ENCODE data around the gene RPRD1B. TPM values are rescaled to one million over a fixed set of nuclear protein-coding genes. Genes with fewer than 3 reads are reported as not detected.

The RPRD1B gene
- total RNA-seq, 1 donor from 2014 or later, result 17.5 TPM

DNA sequence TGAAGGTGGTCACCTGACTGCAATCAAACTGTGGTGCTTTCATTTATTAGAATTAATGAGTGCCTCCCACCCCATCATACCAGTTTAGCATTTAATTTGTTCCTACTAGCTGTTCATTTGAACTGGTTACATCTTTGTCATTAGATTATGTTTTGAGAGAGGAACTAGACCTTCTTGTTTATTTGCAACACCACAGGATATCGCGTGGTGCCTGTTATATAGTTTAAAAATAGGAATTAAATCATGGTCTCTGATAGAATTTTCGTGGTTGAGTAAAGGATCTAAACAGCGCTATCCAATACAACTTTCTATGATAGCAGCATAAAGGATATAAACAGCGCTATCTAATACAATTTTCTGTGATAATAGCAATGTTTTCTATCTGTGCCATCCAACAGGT is 2.8 kb downstream of the RPRD1B start:
- DNase-seq (ENCODE audit: low read depth in 2 of 2), result no peak

DNA sequence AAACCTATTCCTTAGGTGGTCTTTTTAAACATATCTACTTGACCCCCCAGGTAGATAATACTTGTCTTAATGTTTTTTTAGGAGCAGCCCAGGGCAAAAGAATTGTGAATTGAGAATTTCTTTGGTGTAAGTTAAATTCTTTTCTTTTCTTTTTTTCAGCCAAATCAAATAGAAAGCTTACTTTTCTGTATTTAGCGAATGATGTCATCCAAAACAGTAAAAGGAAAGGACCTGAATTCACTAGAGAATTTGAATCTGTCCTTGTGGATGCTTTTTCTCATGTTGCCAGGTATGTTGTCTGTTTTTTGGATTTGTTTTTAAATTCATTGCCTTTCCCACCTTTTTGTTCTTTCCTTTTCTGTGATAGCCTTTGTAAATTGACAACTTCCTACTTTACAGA is 6.7 kb downstream of the RPRD1B start:
- DNase-seq (ENCODE audit: low read depth in 2 of 2), result no peak

DNA sequence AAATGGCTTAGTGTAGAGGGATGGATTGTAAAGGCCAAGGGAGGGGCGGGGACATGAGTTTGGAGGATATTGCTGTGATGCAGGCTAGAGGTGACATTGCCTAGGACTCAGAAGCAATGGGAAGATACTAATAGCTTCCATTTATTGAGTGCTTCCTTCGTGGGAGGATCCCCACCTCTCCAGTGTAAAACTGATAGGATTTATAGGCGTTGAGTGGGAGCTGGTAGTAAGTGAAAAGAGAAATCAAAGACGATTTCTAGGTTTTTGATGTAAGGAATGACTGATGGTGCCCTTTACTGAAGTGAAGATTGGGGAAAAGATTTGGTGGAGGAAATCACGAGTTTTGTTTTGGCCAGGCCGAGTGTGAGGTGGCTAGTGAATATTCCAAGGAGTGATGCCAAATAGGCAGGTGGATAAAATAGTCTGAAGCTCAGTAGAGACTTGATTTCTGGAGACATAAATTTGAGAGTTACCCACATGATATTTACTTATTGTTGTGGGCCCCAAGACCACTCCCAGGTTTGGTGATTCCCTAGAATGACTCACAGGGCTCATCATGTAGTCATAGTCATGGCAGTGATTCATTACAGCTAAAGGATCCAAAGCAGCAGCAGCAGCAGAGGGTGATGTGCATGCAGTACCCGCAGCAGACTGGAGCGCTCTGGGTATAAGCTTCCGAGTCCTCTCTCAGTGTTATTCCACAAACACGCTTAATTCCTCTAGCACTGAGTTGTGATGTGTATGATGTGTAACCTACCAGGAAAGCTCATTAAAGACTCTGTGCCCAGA is 10.2 kb downstream of the RPRD1B start:
- peak in 1 of 2 donors; percentile 83 for DNase-seq (ENCODE audit: low read depth in 2 of 2)

DNA sequence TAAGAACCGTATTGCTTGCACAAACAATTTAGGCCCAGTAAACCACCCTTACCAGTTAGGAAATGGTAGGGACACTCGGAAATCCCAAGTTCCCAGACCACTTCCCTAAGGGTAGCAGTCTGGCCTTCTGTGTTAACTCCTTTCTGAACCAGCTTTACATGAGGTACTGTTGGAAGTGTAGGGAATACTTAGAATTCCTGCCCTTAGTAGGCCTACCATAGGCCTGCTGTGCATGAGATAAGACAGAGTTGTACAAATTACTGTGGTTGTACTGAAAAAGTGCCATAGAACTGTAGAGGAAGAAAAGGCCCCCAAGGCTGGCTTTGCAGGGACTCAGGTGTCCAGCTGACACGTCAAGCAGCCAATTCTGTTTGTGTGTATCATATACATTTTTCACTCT is 11.1 kb downstream of the RPRD1B start:
- no peak for DNase-seq (ENCODE audit: low read depth in 2 of 2)

DNA sequence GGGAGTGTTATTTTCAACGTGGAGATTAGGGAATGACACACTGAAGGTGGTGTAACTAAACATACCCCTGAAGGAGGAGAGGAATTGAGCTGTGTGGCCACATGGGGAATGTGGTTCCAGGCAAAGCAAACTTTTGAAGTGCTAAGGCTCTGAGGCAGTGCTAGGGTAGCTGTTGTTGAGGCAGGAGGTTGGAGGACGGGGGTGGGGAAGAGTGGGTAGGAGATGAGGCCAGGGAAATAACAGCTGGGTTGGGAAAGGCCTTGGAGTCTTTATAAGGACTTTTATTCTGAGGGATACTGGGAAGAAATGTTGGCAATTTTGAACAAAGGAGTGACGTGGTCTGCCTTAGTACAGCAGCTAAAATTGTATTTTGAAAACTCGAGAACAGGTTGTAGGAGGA is 13.0 kb downstream of the RPRD1B start:
- DNase-seq (ENCODE audit: low read depth in 2 of 2), result no peak

DNA sequence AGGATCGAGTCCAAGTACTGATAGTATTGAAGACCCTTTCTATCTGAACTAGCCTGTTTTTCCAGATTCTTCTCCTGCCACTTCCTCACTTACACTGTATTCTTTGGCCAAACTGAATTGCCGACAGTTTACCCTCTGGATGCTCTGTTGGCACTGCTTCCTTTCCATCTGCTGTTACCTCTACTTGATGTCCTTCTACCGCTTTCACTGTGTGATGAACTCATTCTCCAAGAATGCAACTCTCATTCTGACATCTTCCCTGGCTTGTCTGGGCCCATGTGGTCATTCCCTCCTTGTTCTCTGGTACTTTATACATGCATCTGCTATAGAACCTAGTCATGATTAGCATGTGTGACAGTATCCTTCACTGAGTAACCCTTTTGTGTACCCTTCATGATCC is 16.3 kb downstream of the RPRD1B start:
- peak; percentile 18 to 71 for DNase-seq (ENCODE audit: low read depth in 2 of 2)

DNA sequence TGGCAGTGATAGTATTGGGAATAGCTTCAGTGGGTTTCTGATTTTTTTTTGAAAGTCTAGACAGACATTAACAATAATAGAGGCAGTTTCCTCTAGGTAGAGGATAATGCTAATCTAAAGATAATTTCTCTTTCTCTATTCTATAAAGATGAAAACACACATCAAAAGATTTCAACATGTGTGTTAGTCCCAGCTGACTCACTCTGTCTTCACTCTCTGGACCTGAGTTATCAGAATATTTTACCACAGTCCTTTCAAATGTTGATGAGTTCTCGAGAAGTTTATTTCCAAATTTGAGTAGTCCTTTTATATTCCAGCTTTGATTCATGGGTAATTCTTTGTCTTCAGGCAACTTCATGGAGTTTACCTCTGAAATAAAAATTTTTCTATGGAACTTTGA is 17.1 kb downstream of the RPRD1B start:
- DNase-seq (ENCODE audit: low read depth in 2 of 2), result no peak

DNA sequence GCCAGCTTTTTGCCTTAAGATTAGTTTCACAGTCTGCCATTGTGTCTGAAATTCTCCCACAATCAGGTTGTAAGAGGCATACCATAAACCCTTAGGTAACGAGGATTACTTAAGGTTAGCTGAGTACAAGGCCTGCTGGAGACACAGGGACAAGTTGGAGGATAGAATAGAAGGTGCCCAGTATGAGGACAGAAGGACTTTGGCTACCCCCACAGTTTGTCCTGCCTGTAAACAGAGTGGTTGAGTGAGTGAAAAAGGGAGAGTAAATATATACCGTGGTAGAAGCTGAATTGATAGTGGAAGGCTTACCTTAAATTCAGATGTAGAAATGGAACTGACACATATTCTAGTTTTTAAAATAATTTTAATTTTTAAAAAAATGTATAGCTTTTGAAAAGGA is 19.3 kb downstream of the RPRD1B start:
- no peak for DNase-seq (ENCODE audit: low read depth in 2 of 2)

DNA sequence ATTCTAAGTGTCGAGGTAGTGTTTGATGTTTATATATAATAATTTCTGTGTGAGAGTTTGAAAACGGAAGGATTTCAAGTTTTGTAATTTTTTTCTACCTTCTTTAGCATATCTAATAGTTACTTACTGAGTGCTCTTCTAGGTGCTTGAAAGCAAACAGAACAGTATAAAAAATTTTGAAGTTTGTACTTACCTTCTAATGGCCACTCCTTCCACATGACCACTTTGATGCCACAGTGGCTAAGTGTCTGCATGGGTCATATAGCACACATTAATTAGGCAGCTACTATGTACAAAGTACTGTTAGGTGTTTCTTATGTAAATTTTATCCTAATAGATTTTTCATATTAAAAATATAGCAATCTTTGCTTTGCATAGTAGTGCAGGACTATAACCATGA is 21.1 kb downstream of the RPRD1B start:
- no peak for DNase-seq (ENCODE audit: low read depth in 2 of 2)

DNA sequence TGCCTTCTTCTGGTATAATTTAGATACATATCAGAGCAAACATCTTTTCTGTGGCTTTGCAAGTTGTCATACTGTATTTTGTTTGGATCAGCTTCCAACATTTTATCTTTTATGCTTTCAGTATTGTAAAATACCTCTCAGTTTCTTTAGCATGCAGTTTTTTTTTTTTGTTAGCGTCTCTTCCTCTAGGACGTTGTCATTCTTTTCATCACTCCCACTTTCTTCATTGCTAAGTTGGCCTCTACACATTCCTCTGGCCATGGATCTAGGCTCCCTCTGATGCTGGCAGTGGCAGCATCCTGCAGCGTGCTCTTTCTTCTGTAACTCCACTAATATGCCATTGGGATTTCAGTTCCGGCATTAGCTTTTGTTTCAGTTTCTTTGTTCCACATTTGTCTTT is 21.7 kb downstream of the RPRD1B start:
- DNase-seq (ENCODE audit: low read depth in 2 of 2), result no peak

DNA sequence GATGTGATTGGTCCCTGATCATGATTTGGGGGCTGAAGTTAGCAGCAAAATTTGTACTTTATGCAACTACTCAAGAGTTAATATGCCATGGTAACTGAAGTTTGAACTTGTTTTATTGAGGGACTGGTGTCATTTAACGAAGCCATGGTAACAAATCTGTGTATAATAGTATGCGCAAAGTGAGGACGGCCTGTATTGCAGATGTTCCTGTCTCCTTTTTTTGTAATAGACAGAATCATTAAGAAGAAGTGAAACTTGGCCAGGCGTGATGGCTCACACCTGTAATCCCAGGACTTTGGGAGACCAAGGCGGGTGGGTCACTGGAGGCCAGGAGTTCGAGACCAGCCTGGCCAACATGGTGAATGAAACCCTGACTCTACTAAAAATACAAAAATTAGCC is 22.3 kb downstream of the RPRD1B start:
- DNase-seq (ENCODE audit: low read depth in 2 of 2), result no peak

DNA sequence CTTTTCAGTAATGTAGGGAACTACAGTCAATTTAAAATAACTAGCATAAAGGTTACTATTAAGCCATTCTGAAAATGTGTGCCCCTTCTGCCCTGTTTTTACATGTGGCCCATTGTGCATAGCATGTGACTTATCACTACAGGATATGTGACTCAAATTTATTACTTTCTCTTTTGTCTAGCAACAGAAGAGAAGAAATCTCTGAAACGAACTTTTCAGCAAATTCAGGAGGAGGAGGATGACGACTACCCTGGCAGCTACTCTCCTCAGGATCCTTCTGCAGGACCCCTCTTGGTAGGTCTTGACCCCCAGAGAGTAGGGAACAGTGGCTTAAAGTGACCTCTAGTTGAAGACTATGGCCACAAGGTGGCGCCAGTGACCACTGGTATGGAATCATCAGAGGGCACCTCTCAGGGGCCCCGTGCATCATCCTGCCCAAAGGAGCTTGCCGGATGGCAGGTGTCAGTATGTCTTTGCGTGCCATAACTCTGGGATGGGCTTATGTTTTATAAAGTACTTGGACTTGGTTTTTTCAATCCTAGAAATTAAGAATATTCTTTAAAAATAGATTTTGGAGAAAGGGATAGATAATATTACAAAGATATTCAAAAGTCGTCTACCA is 23.9 kb downstream of the RPRD1B start:
- peak; percentile 73 to 87 for DNase-seq (ENCODE audit: low read depth in 2 of 2)

DNA sequence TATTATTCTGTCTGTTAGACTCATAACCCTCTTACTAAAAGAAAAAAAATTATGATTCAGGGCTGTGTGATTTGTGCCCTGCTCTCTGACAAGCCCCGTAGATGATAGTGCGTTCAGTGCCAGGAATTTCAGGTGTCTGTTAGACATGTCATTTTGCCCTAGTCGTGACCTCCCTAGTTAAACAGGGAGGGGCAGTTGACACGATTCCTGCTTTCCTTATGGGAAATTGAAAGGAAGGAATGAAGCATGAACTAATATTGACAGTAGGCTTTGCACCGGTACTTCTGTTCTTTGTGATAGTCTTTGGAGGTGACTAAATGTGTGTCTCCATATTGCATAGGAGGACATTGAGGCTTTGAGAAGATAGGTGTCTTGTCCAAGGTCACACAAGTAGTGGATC is 26.3 kb downstream of the RPRD1B start:
- DNase-seq (ENCODE audit: low read depth in 2 of 2), result no peak

DNA sequence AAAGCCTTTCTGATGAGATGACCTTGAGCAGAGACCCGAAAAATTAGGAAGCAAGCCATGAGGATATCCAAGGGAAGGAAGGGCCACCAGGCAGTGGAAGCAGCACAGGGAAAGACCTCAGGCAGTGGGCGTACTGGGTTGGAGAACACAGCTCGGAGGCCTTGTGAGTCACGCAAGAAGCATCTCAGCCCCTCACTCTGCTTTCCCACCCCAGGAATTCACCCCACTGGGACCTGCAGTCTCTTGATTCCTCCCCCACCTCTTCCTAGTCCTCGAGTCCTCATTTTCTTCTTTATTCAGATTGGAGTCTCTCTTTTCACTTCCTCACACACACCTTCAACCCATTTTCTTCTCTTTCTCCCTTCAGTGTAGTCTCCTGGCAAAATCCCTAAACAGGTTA is 27.0 kb downstream of the RPRD1B start:
- DNase-seq (ENCODE audit: low read depth in 2 of 2), result no peak

DNA sequence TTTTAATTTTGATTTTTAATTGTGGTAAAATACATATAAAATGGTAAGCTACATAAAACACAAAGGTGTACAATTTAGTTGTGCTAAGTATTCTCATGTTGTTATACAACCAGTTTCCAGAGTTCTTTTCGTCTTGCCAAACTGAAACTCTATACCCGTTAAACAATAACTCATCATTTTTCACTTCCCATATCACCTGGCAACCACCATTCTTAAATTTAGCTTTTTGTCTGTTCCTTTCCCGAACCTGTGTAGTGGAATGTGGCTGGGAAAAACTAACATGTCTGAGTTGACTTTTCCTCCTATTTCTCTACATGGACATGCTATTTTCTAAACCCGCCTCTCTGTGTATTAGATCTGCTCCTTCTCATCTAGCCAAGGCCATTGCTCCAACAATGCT is 27.6 kb downstream of the RPRD1B start:
- DNase-seq (ENCODE audit: low read depth in 2 of 2), result peak in 1 of 2 donors; percentile 30

DNA sequence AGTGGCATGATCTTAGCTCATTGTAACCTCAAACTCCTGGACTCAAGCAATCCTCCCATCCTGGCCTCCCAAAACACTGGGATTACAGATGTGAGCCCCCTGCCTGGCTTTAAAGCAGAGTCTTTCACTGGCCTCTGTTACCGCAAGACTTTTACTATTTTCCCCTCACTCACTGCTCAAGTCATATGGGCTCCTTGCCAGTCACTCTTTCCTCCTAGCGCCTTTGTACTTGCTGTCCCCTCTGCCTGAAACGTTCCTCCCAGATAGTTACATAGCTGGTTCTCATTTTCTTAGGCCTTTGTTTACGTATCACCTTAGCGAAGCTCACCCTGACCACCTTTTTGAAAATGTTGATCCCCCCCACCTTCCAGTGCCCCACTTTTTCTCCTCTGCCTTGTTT is 29.3 kb downstream of the RPRD1B start:
- DNase-seq (ENCODE audit: low read depth in 2 of 2), result no peak

DNA sequence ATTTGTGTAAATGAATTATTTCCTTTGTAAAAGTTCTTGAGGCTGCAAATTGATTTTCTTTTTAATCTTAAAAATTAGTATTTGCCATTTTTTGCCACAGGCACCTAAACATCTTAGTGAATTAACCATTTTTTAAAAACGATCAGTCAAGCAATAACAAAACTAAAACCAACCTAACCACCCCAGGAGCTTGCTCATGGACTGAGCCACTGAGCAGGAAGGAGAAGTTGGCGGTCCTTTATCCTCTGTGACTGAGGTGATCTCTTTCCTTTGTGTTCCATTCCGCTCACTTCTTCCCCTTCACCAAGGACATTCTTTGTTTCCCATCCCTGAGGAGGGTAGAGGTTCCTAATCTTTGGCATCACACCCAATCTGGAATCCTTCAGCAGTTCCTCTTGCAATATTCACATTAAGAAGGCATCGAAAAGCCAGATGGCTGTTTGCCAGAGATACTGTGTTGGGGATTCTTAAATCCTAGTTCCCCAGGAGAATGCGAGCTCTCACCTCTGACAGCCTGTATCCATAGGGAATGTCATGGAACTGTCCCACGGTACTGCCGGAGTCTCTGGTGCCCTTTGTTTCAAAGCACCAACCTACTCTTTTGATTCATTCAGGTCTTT is 30.5 kb downstream of the RPRD1B start:
- DNase-seq (ENCODE audit: low read depth in 2 of 2), result no peak

DNA sequence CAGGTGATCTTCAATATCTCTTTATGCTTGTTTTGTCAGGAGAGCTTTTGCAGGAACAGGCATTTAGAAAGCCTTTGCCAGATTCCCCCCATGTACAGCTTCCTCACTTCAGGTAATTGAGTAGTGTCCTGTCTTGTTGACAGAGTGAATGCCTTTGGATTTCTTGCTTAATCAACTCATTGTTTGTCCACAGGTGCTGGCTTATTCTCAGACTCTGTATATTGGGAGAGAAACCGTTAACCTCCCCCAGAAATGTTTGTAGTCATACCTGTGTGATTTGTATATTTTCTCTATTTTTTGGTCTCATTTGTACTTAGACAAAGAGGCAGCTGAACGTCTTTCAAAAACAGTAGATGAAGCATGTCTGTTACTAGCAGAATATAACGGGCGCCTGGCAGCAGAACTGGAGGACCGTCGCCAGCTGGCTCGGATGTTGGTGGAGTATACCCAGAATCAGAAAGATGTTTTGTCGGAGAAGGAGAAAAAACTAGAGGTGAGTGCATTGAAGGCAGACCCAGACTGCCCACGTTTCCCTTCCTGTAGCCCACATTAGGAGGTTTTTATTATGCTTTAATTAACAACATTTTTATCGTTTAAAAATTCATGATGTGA is 32.3 kb downstream of the RPRD1B start:
- DNase-seq (ENCODE audit: low read depth in 2 of 2), result no peak

DNA sequence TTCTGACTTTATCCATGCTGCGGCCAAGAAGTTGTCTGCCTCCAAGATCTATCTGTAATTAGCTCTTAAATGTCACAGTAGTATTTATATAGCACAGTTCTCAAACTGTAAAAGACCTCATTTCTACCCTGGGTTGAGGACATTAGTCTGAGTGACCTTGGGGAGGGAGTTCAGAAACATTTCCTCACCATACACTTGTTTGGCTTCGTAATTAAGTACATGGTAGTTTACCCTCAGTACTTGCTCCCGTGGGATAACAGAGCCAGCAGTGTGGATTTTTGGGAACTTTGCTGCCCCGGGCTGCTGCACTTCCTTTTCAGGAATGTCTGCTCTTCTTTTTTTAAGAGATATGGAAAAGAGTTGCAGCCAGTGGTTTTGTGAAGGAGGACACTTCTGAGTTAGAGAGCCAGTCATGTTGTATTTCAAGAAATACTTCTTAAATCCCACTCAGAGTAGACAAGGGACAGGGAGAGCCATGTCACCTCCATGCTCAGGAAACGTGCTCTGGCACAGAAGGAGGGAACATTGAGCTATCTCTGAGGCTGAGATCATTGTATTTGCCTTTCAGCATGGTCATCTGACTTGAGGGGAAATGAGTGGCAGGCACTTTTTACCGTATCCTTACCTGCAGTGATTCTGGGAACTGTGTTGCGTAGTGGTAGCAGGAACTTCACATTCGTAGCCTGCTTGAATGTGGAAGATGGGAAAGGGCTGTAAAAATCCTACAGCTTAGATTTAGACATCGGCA is 33.6 kb downstream of the RPRD1B start:
- DNase-seq (ENCODE audit: low read depth in 2 of 2), result peak in 1 of 2 donors; percentile 23

DNA sequence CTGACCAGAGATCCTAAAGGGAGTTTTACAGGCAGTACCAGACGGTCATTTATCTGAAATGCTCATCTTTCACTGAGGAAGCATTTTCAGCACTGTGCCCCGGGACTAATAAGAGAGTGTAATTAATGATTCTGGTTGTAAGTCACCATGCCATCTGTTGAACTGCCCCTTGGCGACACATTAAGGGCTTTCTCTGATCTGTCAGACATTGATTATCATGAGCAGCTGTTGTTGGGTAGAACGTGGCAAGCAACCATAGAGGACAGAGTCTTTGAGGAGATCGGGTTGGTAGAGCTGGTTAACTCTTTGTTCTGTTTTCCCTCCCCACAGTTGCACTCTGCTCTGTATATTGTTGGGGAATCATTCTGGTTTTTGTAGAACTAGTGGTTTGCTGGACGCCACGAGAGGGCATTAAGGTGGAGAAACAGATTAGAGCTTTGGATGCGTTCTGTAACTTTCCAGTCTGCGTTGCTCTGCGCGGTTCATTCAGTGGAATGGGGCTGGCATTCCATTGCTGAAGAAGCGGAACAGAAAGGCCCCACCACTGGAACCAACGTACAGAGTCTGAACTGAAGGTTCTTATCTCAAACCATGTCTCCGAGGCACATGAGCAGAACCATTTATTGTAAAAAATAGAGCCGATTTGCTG is 34.3 kb downstream of the RPRD1B start:
- no peak for DNase-seq (ENCODE audit: low read depth in 2 of 2)

DNA sequence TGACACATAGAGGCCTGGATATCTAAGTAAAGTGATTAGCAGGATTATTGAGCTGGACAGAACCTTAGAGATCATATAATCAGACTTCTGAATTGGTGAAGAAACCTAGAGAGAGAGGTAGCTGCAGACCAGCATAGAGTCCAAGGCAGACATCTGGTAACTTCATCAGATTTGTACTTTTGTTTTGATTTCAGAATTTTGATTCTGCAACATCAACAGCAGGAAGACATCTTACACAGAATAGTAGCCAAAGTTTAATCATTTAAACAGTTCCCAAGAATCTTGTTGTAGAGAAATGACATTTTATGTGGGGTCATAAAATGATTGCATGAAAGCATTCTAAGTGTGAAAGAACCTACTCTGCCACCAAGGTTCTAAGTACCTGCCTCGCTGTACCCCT is 39.4 kb downstream of the RPRD1B start:
- DNase-seq (ENCODE audit: low read depth in 2 of 2), result no peak
